ENCODE data around the gene BCL11B.
A peak's percentile ranks its signal among the peaks of the same experiment; 100 is the strongest.

The BCL11B gene

DNA sequence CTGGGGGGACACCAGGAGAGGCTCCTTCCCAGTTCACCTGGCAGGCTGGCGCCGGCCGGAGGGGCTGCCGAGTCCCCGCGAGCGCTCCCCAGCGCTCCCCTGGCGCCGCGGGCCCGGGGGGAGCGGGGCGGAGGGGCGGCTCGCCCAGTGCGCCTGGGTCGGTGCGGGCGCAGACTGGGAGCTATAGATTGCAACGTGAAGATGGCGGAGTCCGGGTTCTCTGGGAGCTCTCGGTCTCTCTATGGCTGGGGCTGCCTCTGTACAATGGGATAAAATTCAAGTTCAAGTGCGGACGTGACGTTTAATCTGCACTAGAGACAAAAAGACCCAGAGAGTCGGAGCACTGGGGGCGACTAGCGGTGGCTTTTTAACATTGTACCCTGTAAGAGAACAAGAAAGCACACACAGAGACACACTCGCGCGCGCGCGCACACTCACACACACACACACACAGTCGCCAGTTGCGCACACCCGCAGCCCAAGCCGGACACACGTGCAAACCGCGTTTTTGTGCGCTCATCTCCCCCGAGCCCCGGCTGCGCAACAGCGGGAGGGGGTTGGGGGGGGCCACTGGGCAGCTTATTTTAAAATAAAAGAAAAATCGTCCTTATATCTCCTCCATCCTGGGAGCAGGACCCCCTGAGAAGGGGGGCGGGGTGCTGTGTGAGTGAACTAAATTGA is at the start of gene BCL11B:
Gene BCL11B, minus strand, starts transcription at position 247 of the 681 bp plus-strand sequence. CDS start 979 bp downstream, outside the sequence.
- peak; percentile 79 to 88 (median 83) for DNase-seq (ENCODE audit: low read depth in 3 of 3)

DNA sequence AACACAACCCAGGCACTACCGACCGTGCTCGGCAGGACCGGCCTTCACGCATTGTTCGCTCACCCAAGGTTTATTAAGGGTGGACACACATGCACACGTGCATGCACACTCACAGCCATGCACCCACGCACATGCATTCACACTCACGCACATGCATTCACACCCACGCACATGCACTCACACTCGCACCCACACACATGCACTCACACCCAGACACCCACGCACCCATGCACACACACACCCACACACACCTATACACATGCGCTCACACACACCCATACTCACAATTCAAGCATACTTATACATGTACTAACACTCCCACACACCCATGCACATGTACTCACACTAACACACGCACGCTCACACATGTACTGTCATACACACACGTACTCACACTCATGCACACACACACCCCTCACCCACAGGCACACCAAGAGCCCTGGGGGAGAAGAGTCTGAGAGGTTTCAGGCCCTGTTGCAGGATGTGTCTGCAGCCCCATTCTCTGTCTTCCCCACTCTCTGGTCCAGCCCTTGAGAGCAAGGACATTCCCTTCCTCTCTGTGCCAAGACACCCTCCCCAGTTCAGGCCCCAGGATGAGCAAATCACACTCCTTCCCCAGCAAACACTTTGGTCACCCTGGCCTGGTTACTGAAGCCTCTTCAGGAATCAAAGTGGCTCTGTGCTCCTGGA is 49.4 kb upstream of the BCL11B start:
- DNase-seq (ENCODE audit: low read depth in 3 of 3): no peak

DNA sequence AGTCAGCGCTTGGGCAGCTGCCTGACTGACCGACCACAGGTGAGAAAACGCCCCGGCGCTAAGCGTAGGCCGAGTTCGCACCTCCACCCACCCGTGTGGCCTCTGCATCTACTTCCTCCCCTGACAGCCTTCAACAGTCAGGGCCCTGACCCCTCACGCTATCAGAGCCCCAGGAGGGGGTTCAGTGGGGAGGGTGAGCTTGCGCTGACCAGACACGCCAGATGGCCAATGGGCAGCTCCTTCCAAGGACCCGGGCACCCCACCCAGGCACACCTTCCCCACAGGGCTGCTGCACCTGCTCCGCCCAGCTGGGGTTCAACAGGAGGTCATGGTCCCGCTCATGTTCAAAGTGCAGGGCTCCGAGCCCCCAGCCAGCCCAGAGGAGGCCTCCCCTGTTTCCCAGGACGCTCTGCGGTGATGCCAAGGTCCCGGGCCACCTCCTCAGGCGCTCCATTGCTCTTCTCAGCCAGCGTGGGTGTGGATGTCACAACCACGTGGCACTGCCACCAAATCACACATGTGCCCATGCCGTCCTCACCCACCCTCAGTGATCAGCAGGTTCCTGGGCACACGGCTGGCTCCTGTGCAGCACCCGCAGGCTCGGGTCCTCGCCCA is 48.7 kb upstream of the BCL11B start:
- DNase-seq (ENCODE audit: low read depth in 3 of 3): no peak

GRCh38 chr14:99320105-99320572 is 48.1 kb upstream of the BCL11B start:
- peak; percentile 52 to 76 (median 53) for DNase-seq (ENCODE audit: low read depth in 3 of 3)

- DNase-seq (ENCODE audit: low read depth in 3 of 3): no peak
Observed at GRCh38 chr14:99318959-99319295, 46.9 kb upstream of the BCL11B start.

DNA sequence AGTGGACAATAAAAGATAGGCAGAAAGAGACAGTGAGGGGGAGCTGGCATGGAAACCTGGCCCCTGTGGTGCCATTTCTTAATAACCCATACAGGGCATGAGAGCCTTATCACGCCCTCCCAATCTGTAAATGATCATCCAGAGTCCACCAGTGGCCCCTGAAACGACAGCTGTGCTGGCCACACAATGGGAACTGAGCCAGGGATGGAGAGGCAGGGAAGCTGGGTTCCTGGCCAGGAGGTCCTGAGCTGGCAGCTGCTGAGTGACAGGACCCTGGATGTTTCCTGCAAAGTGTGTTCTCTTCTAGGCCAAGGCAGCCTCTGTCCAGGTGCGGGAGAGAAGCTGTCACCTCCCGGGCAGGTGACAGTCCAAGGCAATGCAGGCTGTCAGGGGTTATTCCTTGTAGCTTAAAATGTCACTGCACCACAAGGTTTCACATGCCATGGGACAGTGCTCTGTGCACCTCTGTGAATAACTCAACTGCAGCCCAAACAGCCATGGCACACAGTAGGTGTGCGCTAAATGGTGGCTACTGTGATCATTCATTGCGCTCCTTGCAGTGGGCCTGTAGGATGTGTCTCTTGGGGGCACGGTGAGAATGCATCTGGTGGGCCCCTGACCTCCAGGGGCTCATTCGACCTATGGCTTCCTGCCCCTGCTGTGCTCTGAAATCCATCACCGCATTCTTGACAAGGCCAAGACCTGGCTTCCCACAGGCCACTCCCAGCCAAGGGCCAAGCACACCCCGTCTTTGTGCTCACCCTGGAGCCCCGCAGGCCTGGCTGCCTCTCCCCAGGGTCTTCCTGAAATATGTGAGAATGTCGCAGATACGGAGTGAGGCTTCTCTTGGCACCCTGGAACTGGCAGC is 46.3 kb upstream of the BCL11B start:
- DNase-seq (ENCODE audit: low read depth in 3 of 3): no peak

DNA sequence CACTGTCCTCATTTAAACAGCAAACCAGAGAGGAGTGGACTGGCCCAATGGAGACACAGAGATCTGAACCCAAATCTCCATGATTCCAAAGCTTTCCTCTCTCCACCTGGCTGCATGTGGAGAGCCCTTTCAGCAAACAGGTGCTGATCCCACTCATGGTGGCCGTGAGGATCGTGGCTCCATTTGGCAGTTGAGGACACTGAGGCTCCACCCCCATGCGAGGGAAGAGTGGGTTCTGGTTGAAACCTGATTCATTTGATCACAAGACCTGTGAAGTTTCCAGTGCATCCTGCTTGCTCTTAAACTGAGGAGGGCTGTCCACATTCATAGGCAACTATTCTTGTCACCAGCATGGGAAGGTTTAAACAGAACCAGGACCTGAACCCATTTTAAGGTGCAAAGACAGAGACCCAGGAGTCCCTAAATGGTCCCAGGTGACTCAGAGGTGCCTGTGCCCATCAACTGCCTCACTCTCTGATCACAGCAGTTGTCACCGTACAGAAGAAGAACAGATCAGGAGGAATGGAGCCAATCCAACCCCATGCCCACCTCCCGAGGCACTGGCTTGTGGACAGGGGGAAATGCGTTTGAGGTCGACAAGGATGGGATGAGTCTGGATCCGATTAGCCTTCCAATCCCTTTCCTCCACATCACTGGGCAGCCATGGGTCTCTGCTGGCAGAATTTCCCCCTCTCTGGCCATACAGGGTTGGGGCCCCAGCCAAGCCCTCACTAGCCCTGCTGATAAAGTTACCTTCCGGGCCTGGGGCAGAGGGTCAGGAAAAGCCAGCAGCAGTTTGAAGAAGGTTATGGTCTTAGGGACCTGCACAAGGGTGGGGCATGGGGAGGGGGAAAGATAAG is 45.5 kb upstream of the BCL11B start:
- no peak for DNase-seq (ENCODE audit: low read depth in 3 of 3)

GRCh38 chr14:99316281-99317163 is 44.5 kb upstream of the BCL11B start:
- no peak for DNase-seq (ENCODE audit: low read depth in 3 of 3)

DNA sequence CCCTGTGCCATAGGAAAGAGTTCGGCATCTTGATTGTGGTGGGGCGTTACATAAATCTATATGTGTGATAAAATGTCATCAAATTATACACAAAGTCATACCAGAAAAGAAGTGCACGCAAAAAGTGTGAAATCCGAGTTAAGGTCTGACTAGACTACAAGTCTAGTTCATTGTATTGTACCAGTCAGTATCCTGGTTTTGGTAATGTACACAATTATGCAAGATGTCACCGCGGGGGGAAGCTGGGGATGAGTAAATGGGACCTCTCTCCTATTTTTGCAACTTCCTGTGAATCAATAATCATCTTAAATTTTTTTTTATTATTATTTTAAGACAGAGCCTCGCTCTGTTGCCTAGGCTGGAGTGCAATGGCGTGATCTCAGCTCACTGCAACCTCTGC is 43.2 kb upstream of the BCL11B start:
- DNase-seq (ENCODE audit: low read depth in 3 of 3): no peak

- no peak for DNase-seq (ENCODE audit: low read depth in 3 of 3)
Observed at GRCh38 chr14:99314623-99315022, 42.6 kb upstream of the BCL11B start.

DNA sequence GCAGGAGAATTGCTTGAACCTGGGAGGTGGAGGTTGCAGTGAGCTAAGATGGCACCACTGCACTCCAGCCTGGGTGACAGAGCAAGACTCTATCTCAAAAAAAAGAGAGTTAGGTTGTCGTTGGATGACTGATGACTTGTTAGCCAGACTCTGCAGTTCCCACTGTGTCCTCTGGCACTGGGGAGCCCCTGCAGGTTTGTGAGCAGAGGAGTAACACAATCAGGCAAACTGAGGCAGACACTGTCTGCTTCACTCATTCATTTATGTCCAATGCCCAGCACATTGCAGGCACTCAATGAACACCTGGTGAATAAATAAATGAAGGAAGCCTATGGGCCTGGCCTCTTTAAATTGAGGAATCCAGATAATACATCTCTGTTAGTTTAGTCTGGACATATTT is 41.2 kb upstream of the BCL11B start:
- DNase-seq (ENCODE audit: low read depth in 3 of 3): no peak

DNA sequence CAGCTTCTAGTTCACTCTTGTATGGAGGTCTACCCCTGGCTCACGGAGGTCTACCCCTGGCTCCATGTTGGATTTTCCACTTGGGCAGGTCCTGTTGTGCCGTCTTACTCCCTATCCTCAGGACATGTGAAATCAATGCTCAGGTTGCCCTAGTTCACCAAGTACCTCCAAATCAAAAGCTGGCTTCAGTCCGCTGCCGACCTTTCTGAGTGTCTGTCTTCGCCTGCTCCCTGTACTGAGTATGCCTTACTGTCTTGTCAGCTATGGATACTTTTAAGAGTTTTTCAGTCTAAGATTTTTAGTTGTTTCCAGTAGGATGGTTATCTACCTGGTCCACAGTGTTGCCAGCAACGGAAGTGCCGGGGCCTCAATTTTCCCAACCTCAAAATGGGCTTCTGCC is 40.1 kb upstream of the BCL11B start:
- no peak for DNase-seq (ENCODE audit: low read depth in 3 of 3)

DNA sequence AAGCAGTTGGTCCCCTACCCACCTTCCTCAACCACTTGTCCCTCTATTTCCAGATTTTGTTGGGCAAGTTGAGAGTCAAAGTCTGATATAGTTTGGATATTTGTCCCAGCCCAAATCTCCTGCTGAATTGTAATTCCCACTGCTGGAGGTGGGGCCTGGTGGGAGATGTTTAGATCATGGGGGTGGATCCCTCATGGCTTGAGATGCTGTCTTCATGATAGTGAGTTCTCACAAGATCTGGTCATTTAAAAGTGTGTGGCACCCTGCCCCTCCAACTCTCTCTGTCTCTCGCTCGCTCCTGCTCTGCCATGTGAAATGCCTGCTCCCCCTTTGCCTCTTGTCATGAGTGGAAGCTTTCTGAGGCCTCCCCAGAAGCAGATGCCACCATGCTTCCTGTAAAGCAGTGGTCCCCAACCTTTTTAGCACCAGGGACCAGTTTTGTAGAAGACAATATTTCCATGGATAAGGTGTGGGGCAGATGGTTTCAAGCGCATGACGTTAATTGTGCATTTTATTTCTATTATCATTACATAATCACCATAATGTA is 37.3 kb upstream of the BCL11B start:
- DNase-seq (ENCODE audit: low read depth in 3 of 3): no peak

- DNase-seq (ENCODE audit: low read depth in 3 of 3): no peak
Observed at GRCh38 chr14:99304208-99304607, 32.2 kb upstream of the BCL11B start.

DNA sequence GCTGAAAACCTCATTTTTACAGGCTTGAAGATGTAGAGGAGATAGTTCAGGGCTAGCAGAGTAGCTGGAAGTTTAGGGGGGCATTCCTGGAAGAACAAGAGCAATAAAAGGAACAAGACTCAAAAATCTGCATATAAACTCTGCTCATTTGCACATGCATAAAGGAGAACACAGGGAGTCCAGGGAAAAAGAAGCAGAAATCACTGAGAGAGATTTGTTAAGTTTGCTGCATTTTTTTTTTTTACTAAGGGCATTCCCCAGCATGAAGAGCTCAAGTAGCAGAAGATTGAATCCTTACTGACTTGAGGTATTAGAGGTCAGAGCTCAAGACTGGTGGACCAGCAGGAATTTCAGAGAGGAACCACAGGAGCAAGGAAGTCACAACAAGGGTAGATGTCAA is 28.2 kb upstream of the BCL11B start:
- no peak for DNase-seq (ENCODE audit: low read depth in 3 of 3)

DNA sequence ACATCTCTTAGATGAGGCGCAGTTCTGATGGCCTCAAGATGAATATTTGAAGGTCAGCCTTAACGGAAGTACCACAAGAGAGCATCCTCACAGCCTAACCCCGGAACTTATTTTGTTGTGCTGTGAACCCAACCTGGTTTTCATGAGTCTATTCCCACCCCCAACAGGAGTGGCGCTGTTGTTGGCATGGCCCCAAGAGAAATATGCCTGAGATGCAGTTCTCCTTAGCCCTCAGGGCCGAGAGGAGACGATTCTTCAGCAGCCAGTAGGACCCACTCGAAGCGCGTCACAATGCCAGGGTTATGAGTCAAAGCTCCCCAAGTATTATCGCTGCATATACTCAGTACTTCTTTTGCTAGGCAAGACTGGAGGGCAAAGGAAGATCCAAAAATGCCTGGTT is 24.5 kb upstream of the BCL11B start:
- DNase-seq (ENCODE audit: low read depth in 3 of 3): no peak

GRCh38 chr14:99289394-99290189 is 17.6 kb upstream of the BCL11B start:
- no peak for DNase-seq (ENCODE audit: low read depth in 3 of 3)

DNA sequence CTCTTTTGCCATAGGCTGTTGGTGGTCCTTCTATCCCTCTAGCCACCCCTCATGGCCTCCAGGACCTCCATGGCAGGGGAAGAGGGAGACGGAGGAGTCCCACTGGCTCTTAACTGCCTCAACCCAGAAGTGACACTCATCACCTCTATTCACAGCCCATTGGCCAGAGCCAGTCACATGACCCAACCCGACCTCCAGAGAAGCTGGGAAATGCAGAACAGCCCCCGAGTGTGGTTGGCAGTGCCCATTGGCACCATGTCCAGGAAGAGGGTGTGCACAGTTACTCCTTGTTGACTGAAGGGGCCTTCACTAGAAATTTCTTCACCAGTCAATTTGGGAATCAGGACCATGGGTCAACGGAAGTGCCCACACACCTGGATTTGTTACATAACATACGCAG is 17.0 kb upstream of the BCL11B start:
- DNase-seq (ENCODE audit: low read depth in 3 of 3): no peak

Data from stimulated activated CD4-positive, alpha-beta T cell treated with anti-CD3 and anti-CD28 coated beads, TNF-alpha, amount 100 ng/mL, for 24 hours (primary cell).